Measurements from ENCODE around the gene CDK5RAP2.

- TF ChIP-seq EZH2 (IDR thresholded peaks at IDR 0.05; ENCODE audit: insufficient read depth, poor library complexity, severe bottlenecking) (no peak), EZH2phosphoT487 (IDR thresholded peaks at IDR 0.05; ENCODE audit: insufficient read depth, low read depth) (no peak)
These were observed 42.9 kb downstream of the CDK5RAP2 start for GRCh38 chr9:120536949-120537640.
